ENCODE results near the gene PSMD14.

The PSMD14 gene

DNA sequence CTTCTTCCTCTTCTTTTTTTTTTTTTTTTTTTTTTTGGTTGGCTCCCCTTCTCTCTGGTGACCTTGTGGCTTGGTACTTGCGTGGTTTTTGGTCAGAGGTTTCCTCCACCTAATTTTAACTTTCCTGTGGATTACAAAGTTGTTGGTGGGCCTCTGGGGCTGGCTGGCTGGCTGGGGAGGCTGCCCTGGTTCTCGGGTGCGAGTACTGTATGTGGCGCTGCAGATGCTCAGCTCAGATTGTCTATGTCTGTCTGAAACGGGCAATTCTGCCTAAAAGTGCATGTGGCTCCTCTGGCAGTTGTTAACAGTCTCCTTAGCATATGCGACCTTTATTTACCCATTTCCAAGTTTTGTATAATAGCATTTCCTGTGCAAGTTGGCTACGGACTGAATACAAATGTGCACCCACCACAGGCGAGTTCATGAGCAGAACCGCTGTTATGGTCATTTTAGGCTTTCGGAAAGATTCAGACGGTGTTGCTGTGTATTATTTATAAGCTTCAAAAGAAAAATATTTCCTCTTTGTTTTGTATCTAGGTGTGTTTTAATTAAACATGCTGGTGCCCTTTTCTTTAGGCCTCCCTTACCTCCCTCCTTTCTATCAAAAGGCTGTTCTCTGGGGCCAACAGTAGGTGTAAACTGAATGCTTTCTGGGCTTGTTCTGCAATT, 112.3 kb downstream of the PSMD14 start:
- DNase-seq: no peak

DNA sequence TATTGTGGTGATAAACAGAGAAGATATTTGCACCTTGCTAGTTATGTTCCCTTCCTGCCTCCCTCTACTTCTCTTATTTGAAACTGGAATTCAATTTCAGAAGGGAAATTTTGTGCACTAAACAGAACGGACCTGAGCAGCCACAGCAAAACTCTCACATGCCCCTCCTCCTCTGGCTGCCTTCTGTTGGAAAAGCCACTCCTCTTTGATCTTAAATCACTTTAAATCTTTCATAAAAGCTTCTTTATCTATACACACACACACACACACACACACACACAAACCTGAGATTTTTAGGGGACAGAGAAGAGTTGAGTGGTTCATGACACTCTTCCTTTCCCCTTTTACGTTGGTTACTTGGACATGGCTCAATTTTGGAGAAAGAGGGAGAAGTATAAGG, 113.5 kb downstream of the PSMD14 start:
- no peak for DNase-seq

DNA sequence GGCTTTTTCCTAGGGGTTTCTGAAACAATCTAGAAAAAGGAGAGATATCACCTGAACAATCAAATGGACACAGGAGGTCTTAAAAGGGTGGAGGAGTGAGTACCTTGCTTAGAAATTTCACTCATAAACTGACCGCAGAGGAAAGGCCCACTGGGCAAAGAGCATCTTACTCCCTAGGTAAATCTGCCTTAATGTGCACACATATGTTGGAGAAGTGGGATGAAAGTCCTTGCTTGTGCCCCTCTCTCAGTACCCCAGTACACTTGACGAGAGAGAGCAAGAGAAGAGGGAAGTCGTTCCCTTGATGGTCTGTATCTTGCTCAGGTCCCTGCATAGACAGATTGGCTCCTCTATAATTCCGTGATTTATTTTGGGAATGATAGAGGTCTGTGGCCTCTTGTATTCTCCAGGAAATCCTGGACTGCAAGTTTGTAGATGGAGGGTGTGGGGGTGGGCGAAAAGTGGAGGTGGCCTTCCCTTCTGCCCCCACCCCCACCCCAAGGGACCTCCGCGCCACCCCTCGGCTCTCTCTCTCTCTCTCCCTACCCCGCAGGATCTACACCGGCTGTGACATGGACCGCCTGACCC, 114.7 kb downstream of the PSMD14 start:
- no peak for DNase-seq

DNA sequence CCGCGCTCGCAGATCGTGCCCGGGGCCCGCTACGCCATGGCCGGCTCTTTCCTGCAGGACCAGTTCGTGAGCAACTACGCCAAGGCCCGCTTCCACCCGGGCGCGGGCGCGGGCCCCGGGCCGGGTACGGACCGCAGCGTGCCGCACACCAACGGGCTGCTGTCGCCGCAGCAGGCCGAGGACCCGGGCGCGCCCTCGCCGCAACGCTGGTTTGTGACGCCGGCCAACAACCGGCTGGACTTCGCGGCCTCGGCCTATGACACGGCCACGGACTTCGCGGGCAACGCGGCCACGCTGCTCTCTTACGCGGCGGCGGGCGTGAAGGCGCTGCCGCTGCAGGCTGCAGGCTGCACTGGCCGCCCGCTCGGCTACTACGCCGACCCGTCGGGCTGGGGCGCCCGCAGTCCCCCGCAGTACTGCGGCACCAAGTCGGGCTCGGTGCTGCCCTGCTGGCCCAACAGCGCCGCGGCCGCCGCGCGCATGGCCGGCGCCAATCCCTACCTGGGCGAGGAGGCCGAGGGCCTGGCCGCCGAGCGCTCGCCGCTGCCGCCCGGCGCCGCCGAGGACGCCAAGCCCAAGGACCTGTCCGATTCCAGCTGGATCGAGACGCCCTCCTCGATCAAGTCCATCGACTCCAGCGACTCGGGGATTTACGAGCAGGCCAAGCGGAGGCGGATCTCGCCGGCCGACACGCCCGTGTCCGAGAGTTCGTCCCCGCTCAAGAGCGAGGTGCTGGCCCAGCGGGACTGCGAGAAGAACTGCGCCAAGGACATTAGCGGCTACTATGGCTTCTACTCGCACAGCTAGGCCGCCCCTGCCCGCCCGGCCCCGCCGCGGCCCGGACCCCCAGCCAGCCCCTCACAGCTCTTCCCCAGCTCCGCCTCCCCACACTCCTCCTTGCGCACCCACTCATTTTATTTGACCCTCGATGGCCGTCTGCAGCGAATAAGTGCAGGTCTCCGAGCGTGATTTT, 115.5 kb downstream of the PSMD14 start:
- no peak for DNase-seq

DNA sequence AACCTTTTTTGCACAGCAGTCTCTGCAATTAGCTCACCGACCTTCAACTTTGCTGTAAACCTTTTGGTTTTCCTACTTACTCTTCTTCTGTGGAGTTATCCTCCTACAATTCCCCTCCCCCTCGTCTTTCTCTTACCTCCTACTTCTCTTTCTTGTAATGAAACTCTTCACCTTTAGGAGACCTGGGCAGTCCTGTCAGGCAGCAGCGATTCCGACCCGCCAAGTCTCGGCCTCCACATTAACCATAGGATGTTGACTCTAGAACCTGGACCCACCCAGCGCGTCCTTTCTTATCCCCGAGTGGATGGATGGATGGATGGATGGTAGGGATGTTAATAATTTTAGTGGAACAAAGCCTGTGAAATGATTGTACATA, 116.2 kb downstream of the PSMD14 start:
- DNase-seq: no peak

DNA sequence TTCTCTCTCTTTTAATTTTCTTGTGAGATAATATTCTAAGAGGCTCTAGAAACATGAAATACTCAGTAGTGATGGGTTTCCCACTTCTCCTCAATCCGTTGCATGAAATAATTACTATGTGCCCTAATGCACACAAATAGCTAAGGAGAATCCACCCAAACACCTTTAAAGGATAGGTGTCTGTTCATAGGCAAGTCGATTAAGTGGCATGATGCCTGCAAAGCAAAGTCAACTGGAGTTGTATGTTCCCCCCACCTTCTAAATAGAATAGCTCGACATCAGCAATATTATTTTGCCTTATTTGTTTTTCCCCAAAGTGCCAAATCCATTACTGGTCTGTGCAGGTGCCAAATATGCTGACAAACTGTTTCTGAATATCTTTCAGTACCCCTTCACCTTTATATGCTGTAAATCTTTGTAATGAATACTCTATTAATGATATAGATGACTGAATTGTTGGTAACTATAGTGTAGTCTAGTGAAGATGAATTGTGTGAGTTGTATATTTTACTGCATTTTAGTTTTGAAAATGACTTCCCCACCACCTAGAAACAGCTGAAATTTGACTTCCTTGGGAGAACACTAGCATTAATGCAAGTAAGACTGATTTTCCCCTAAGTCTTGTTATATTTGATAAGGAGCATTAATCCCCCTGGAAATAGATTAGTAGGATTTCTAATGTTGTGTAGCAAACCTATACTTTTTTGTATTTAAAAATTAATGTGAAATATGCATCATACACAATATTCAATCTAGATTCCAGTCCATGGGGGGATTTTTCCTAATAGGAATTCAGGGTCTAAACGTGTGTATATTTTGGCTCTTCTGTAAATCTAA, 116.9 kb downstream of the PSMD14 start:
- DNase-seq: no peak

DNA sequence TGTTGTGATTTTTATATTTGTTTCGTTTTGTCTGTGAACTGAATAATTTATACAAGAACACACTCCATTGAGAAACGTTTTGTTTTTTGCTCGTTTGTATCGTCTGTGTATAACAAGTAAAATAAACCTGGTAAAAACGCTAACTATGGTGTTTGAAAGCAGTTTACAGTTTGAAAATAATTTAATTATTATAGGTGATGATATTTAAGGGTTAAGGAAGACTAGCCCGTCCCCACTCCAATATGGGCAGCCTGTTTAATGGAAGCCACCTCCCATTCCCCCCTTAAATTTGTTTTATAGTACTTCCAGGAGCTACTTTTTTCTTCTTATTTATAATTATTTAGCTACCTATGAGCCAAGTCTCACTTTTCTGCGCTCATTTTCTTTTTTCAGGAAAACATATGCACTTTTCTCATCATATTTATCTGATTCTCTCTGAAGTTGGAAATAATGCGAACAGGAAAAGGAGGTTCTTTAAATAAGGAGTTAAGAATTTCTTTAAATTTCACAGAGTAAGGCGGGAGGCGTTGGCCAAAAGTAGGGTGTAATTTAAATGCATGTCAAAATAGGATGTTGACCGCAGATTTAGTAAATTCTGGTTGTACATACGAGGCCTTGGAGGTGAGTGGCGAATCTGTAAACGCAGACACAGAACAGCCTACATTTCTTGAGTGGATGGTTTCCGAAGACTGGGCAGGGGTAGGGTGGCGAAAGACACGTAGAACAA, 117.7 kb downstream of the PSMD14 start:
- DNase-seq: no peak

DNA sequence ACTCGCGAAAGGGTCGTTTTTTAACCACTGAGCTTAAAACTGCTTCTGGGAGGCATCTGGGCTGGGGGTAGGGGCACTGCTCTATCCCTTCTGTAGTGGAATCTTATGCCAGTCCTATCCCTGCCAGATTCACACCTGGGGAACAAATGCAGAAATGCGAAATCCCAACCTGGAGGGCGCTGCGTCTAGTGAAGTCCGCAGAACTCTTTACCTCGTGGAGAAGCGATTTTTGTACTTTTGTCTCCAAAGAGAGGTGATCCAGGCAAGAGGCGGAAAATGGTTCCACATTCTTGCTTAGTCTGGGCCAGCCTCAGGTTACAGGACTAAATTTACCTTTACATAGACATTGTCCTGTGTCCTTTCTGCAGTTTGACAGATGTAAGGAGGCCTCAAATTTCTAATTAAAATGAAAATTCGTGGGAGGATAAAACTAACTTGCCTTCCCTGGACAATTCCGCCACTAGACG, 118.3 kb downstream of the PSMD14 start:
- DNase-seq: no peak

DNA sequence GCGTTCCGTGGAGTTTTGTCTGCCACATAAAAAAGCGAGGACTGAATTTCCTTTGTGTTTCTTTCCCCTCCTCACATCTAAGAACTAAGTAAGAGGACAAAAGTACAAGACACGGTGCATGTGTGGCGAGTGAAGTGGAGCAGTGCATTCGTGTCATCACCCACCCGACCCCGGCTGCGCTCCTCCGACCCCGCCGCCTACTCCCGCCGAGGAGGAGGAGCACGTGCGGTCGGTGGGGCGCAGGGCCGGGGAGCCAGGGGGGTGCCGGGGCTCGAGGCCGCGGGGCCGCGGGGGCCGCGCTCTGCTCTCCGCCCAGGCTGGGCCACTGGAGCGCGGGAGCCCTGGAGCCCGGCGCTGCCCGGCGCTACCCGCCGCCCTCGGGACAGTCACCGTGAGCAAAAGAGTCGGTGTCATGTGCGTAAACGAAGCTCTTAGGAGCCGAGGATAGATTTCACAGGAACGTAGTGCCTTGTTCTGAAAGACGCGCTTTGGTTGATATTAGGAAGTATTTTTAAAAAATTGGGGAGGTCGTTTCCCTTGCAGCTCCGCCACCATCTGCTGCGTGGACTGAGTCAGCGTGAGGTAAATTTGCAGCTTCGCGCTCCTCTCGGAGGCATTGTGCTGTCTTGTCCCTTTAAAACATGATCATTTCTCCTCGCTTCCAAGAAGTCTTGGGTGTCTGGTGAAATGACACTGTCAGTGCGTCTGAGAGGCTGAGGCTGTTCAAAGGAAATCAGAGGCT, 118.9 kb downstream of the PSMD14 start:
- DNase-seq: no peak

DNA sequence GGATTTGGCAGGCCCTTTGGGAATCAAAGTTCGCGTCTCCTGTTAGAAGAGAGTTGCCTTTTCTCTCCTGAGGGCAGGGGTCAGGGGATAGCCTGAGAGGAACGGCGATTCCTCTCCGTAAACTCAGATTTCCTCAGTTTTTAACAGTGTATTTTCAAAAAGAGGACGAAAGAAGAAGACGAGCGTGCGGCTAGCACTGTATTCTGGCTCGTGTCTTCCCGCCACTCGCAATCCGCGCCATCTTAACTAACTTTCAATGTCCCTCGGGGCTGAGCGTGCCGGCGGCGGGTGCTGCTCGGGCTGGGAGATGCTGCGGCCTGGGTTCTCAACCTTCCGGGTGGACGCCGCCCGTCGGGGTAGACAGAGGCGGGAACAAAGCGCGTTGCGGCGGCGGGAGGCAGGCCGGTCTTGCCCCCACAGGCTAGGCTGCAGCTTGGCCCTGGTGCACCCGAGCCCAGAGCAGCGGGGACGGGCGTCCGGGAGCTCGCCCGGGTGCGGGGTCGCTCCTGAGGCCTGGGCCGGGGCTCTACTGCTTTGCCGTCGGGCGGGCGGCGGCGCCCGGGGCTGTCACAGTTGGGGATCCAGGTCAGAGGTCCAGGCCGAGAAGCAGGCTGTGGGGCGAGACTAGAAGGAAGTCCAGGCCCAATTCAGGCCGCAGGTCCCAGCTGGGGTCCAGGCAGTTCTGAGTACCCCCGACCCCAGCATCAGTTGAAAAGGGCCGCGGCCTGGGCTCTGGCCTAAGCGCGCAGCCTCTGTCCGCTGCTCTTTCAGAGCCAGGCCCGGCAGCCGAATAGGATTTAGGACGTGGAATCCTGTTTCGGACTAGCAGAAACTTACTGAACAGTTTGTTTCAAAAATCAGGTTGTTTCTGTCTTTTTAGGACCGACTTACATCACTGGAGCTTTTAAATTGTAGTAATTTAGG, 119.7 kb downstream of the PSMD14 start:
- DNase-seq: no peak

DNA sequence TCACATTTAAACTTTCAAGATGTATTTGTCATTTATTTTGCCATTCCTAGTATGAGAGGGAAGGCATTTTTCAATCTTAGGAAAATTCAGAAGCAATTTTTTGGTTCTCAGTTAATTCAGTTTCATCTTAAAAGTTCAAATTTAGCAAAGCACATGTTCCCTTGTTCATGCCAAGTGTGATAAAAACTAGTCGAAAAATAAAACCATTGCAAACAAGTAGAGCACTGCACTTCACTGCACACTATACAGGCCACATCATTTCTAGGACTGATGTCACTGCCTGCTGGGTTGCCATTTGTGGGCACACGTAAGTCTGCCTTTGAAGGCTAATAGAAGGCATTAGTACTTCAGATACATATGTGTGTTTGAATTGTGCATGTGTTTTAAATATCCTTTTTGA, 122.2 kb downstream of the PSMD14 start:
- DNase-seq: no peak

DNA sequence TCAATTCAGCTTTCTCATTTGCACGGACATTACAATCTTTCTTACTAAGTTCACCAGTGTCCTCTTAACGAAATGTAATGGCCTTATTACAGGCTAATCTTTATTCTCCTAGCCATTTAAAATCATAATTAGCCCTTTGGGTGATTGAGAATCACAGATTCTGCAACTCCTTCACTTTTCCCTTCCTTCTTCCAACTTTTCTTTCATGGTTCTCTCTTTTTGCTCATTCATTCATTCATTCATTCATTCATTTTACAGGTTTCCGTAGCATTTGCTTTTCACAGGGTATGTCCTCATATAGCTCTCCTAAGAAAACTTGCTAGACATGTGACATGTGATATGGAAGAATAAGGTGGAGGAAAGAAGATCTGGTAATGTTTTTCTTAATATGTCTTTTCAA, 123.9 kb downstream of the PSMD14 start:
- no peak for DNase-seq

DNA sequence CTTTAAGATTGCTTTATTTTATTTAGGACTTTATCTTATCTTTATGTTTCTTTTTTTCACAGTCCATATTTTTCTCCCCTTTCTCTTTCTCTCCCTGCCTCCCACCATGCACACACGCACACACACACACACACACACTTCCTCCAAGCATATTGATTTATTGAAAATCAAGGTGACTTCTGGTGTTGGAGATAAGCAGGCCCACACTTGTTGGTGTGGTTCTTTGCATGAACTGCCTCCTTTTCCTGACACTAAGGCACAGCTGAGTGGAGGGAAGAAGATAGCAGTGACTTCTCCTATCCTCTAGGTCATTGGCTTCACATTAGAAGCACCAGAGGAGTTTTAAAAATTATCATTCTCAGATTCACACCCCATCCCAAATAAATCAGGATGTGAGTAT, 125.9 kb downstream of the PSMD14 start:
- DNase-seq: no peak

DNA sequence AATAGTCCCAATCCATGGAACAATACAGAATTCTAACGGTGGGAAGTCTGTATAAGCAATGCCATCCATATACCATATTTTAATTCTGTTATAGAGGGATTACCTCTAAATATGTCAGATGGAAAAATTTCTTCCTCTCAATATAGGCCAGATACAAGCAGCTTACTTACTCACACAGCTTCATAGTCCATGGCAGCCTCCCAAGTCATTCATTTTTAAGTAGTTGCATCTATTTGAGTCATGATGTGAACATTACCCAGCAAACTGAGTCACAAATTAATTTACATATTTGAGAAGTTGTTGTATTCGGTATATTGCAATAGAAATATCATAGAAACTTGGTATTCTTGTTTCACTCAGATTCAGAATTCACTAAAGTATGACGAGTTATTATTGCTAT, 128.2 kb downstream of the PSMD14 start:
- no peak for DNase-seq

DNA sequence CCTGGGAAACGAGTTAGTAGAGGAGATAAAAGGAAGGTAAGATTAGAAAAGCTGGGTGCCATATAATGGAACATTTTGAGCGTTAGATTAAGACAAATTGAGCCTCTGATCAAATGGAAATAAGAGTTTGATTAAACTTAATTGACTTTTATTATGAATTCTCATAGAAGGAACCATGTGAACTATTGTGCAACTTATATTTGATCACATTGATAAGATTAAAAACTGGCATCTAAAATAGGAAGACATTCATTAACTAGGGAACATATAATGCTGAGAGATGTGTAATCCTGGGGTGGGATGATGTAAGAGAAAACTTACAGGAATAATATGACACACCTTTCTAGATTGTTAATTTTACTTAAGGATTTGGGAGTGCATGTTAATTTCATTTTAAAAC, 130.4 kb downstream of the PSMD14 start:
- no peak for DNase-seq

DNA sequence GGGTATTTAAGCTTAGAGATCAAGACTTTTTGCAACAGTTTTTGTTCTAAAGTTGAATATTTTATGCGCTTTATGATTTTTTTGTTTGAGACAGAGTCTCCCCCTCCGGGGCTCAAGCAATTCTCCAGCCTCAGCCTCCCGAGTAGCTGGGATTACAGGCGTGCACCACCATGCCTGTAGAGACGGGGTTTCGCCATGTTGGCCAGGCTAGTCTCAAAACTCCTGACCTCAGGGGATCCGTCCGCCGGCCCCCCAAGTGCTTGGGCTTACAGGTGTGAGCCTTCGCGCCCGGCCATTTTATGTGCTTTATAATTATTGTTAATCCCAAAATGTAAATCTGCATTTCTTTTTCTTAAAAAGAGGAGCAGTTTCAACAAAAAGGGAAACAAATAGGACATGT, 136.9 kb downstream of the PSMD14 start:
- no peak for DNase-seq

DNA sequence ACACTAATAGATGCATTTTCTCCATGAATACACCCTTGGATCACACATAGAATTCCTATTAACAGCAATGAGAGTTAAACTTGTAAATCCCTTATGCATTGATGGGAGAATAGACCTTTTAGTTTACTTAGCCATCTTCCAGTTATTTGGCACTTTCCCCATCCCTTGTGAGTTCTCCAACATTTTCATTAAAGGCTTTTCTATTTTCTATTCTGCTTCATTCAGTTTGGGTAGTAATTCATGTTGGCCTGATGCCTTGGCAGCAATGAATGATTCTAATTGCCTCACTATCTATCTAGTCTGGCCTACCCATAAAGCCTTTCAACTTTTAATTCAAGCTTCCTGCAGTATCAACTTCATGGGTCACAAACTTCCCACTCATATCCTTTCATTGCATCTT, 140.2 kb downstream of the PSMD14 start:
- DNase-seq: no peak

Data from activated effector memory CD4-positive, alpha-beta T cell treated with Interleukin-2 at 50 U/mL for 16 hours (primary cell).